ENCODE data around the gene SDK1. TPM values are rescaled to one million over a fixed set of nuclear protein-coding genes. Genes with fewer than 3 reads are reported as not detected.
"Not testable (repeated sequence)": the region's sequence is repeated elsewhere in the genome, so short reads cannot be mapped to it uniquely, and the experiment has no call there.

The SDK1 gene
- total RNA-seq, 6 experiments from 2014 or later = not detected

DNA sequence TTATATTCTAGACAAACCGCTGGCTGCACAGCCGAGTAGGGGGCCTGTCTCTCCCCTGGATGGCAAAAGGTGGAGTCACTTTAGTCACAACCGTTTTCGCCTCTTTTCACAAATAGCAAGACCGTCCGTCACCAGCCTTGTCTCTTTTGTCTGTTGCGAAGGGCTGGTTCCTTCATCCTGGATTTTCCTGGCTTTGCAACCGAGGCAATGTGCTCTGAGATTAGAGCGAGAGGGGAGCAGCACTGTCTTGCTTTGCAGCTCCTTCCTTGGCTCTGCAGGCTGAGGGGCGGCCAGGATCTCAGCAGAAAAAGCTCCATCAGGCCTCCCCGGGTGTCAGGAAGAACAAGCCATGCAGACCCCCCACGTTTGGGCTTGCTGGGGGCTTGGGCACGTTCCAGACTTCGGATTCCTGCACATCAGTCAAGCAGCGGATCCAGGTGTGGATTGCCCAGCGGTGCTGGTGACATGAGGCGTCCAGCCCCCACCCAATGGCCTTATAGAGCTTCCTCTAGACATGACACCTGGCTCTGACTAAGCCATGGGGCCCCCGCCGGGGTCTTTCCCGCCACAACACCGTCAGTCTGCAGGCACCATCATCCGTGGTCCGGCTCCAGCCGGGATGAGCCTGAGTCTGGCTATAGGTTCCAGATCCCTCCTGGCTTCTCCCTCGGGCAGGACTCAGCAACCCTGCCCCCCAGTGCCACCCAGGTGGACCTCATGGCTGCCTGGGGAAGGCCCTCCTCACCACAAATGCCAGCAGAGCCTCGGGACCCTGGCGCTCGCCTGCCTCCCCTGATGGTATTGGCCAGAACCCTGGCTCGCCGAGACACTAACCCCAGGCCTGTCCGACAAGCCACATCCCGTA is 913.5 kb downstream of the SDK1 start:
- TF ChIP-seq, protein P1, sequence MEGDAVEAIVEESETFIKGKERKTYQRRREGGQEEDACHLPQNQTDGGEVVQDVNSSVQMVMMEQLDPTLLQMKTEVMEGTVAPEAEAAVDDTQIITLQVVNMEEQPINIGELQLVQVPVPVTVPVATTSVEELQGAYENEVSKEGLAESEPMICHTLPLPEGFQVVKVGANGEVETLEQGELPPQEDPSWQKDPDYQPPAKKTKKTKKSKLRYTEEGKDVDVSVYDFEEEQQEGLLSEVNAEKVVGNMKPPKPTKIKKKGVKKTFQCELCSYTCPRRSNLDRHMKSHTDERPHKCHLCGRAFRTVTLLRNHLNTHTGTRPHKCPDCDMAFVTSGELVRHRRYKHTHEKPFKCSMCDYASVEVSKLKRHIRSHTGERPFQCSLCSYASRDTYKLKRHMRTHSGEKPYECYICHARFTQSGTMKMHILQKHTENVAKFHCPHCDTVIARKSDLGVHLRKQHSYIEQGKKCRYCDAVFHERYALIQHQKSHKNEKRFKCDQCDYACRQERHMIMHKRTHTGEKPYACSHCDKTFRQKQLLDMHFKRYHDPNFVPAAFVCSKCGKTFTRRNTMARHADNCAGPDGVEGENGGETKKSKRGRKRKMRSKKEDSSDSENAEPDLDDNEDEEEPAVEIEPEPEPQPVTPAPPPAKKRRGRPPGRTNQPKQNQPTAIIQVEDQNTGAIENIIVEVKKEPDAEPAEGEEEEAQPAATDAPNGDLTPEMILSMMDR (IDR thresholded peaks at IDR 0.05) = no peak
- no peak for DNase-seq
- H3K9me3 Mint-ChIP-seq = peaks cover 60% of the 10 kb centered on the region
- no peak overlapping the region for H3K27ac Mint-ChIP-seq
- H3K4me1 Mint-ChIP-seq (ENCODE audit: low read depth) = no peaks in the 10 kb centered on the region
- H3K4me3 Mint-ChIP-seq = no peak overlapping the region
- H3K27me3 Mint-ChIP-seq (ENCODE audit: insufficient read depth) = peaks cover 2% of the 10 kb centered on the region
- peaks cover 13% of the 10 kb centered on the region for H3K36me3 Mint-ChIP-seq (ENCODE audit: low read depth)

DNA sequence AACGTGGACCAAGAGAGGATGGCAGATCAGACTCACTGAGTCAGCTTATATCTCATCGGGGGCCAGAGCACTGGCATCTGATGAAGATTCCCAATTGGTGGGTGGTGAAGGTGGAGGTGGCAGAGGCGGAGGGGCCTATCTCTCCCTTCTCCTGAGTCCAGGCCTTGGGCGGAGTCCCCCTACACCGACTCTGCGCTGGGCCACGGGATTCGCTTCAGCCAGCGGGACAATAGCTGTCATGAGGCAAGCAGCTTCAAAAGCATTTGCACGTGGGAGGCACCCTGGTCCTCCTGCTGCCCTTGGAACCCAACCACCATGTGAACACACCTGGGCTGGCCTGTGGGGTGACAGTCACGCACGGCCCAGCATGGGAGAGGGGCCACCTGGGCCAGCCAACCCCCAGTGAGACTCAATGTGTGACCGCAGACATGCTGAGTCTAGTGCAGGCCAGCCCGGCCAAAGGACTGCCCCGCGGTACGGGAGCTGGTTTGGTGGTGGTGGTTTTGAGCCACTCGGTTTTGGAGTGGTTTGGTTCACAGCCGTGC is 914.2 kb downstream of the SDK1 start:
- peaks cover 54% of the 10 kb centered on the region for H3K9me3 Mint-ChIP-seq
- DNase-seq = no peak
- no peaks in the 10 kb centered on the region for H3K4me1 Mint-ChIP-seq (ENCODE audit: low read depth)
- peaks cover 10% of the 10 kb centered on the region for H3K36me3 Mint-ChIP-seq (ENCODE audit: low read depth)
- H3K27ac Mint-ChIP-seq = no peak overlapping the region
- TF ChIP-seq, protein P1 (IDR thresholded peaks at IDR 0.05) = no peak
- H3K27me3 Mint-ChIP-seq (ENCODE audit: insufficient read depth) = peaks cover 2% of the 10 kb centered on the region
- no peak overlapping the region for H3K4me3 Mint-ChIP-seq

DNA sequence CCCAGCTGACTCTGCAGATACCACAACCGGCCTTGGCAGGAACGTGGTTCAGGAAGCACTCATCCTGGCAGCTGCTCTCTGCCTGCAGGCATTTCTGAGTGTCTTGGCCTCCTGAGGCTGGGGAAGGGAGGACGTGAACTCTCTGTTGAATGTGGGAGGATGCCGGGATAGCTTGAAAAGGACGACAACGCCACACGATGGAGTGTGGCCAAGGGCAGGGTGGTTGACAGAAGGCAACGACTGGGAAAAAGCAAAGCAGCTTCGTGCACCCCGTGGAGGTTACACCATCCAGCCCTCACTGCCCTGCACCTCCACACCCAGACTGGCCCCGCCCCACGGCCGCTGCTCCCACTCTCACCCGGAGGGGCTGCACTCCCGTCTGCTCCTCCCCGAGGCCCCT is 915.0 kb downstream of the SDK1 start:
- TF ChIP-seq, protein P1 (IDR thresholded peaks at IDR 0.05) = no peak
- Mint-ChIP-seq H3K4me3 (no peak overlapping the region), H3K27me3 (ENCODE audit: insufficient read depth) (peaks cover 2% of the 10 kb centered on the region), H3K9me3 (peaks cover 47% of the 10 kb centered on the region), H3K36me3 (ENCODE audit: low read depth) (peaks cover 3% of the 10 kb centered on the region), H3K4me1 (ENCODE audit: low read depth) (no peaks in the 10 kb centered on the region), H3K27ac (no peak overlapping the region)
- DNase-seq = no peak

DNA sequence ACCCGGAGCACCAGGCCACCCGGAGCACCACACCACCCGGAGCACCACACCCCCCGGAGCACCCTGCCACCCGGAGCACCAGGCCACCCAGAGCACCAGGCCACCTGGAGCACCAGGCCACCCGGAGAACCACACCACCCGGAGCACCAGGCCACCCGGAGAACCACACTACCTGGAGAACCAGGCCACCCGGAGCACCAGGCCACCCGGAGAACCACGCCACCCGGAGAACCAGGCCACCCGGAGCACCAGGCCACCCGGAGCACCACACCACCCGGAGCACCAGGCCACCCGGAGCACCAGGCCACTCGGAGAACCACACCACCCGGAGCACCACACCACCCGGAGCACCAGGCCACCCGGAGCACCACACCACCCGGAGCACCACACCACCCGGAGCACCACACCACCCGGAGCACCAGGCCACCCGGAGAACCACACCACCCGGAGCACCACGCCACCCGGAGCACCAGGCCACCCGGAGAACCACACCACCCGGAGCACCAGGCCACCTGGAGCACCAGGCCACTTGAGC is 916.1 kb downstream of the SDK1 start:
- H3K9me3 Mint-ChIP-seq = peaks cover 52% of the 10 kb centered on the region
- not testable (repeated sequence) for H3K4me1 Mint-ChIP-seq (ENCODE audit: low read depth); H3K27ac Mint-ChIP-seq; H3K27me3 Mint-ChIP-seq (ENCODE audit: insufficient read depth); H3K4me3 Mint-ChIP-seq; DNase-seq; H3K36me3 Mint-ChIP-seq (ENCODE audit: low read depth)

DNA sequence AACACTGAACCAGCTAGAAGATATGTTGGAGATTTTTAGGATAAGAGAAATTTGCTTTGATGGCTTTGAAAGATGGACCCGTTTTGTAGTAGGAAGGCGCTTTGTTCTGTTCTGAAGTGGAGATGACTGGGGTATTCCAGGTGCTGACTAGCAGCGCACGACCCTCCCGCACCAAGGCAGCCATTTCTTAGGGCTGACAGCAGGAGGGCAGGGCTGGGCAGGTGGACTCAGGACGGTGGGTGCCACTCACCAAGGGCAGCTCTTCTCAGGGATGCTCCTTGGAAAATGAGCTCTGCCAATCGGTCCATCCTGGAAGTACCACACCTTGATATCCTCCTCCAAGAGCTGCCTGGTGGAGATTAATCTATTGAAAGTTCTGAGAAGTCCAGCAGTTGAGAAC is 917.4 kb downstream of the SDK1 start:
- TF ChIP-seq, protein P1 (IDR thresholded peaks at IDR 0.05) = no peak
- no peak for DNase-seq
- no peak overlapping the region for H3K4me3 Mint-ChIP-seq
- no peak overlapping the region for H3K27ac Mint-ChIP-seq
- H3K36me3 Mint-ChIP-seq (ENCODE audit: low read depth) = no peaks in the 10 kb centered on the region; the same call in 1 of the 2 replicates
- H3K4me1 Mint-ChIP-seq (ENCODE audit: low read depth) = no peaks in the 10 kb centered on the region
- no peaks in the 10 kb centered on the region; the same call in 1 of the 2 replicates for H3K27me3 Mint-ChIP-seq (ENCODE audit: insufficient read depth)
- peaks cover 56% of the 10 kb centered on the region for H3K9me3 Mint-ChIP-seq

DNA sequence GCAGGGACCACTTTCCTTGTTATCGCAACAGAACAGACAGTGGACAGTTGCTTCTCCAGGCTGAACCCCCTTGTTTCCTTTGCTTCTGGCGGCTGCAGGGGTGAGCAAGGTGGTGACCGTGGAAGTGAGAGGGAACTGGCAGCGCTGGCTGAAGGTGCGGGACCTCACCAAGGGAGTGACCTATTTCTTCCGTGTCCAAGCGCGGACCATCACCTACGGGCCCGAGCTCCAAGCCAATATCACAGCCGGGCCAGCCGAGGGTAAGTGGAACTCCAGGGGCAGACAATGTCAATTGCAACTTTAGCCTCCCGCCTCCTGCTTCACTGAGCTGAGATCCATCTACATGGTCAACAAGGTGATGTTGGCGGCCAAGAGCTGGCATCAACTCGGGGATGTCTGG is 919.0 kb downstream of the SDK1 start:
- no peak overlapping the region for H3K27ac Mint-ChIP-seq
- H3K9me3 Mint-ChIP-seq = peaks cover 66% of the 10 kb centered on the region
- H3K27me3 Mint-ChIP-seq (ENCODE audit: insufficient read depth) = no peaks in the 10 kb centered on the region
- H3K4me3 Mint-ChIP-seq = no peak overlapping the region
- H3K36me3 Mint-ChIP-seq (ENCODE audit: low read depth) = peaks cover 1% of the 10 kb centered on the region
- no peak for DNase-seq
- no peaks in the 10 kb centered on the region for H3K4me1 Mint-ChIP-seq (ENCODE audit: low read depth)
- TF ChIP-seq, protein P1 (IDR thresholded peaks at IDR 0.05) = no peak
